HEK293 (cell line): Measurements from ENCODE around the gene KRT71.

Source experiments
- RBAK ChIP-seq: fragments of 450-650 bp; formaldehyde crosslinking; IDR thresholded peaks from 2 replicates; pipeline ENCODE4 v1.5.1; 2016; ENCODE audit warnings: missing biosample characterization, missing genetic modification characterization
- YY1 ChIP-seq: fragments of 450-650 bp; formaldehyde crosslinking; IDR thresholded peaks from 2 replicates; pipeline ENCODE4 v1.5.1; 2018; ENCODE audit warnings: missing biosample characterization, missing genetic modification characterization
- ZBTB7A ChIP-seq: fragments of 450-650 bp; formaldehyde crosslinking; IDR thresholded peaks from 2 replicates; pipeline ENCODE4 v1.5.1; 2016; ENCODE audit warnings: low read depth, missing biosample characterization, missing genetic modification characterization
- ZNF10 ChIP-seq: fragments of 450-650 bp; formaldehyde crosslinking; IDR thresholded peaks from 2 replicates; pipeline ENCODE4 v1.5.1; 2017; ENCODE audit warnings: missing biosample characterization, missing genetic modification characterization
- ZNF24 ChIP-seq: fragments of 450-650 bp; formaldehyde crosslinking; IDR thresholded peaks from 2 replicates; pipeline ENCODE4 v1.5.1; 2016; ENCODE audit warnings: missing biosample characterization, missing genetic modification characterization
- ZNF248 ChIP-seq: fragments of 450-650 bp; formaldehyde crosslinking; IDR thresholded peaks from 2 replicates; pipeline ENCODE4 v1.5.1; 2017; ENCODE audit warnings: missing biosample characterization, missing genetic modification characterization
- ZNF549 ChIP-seq: fragments of 450-650 bp; IDR thresholded peaks from 2 replicates; pipeline ENCODE4 v1.5.1; 2018; ENCODE audit warnings: missing biosample characterization, missing genetic modification characterization, mild to moderate bottlenecking, inconsistent platforms, moderate library complexity
- TF ChIP-seq, protein P1 (sequence below): fragments of 450-650 bp; formaldehyde crosslinking; IDR thresholded peaks from 2 replicates; pipeline ENCODE4 v1.5.1; 2016; ENCODE audit warnings: missing biosample characterization, missing genetic modification characterization
- TF ChIP-seq, protein P2 (sequence below): fragments of 450-650 bp; formaldehyde crosslinking; IDR thresholded peaks from 2 replicates; pipeline ENCODE4 v1.5.1; 2016; ENCODE audit warnings: missing biosample characterization, missing genetic modification characterization
- TF ChIP-seq, protein P3 (sequence below): fragments of 450-650 bp; formaldehyde crosslinking; IDR thresholded peaks from 2 replicates; pipeline ENCODE4 v1.5.1; 2016; ENCODE audit warnings: missing biosample characterization, missing genetic modification characterization

DNA sequence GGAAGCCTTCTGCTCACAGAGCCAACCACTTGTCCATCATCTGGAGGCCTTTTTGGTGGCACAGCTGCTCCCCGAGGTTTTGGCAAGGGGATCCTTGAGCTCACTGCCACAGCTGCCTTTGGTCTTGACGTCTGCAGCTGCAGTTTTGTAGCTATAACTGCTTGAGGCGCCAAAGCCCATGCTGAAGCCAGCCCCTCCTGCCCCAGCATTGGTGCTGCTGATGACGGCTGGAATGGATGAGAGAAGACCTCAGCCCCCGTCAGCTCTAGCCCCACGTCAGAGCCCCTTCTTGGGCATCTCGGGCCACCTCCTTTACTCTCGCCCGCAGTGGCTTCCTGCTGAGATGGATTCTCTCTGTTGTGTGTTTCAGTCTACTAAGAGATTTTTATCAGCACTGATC, 33.0 kb upstream of the KRT71 start:
- TF ChIP-seq, protein P1, sequence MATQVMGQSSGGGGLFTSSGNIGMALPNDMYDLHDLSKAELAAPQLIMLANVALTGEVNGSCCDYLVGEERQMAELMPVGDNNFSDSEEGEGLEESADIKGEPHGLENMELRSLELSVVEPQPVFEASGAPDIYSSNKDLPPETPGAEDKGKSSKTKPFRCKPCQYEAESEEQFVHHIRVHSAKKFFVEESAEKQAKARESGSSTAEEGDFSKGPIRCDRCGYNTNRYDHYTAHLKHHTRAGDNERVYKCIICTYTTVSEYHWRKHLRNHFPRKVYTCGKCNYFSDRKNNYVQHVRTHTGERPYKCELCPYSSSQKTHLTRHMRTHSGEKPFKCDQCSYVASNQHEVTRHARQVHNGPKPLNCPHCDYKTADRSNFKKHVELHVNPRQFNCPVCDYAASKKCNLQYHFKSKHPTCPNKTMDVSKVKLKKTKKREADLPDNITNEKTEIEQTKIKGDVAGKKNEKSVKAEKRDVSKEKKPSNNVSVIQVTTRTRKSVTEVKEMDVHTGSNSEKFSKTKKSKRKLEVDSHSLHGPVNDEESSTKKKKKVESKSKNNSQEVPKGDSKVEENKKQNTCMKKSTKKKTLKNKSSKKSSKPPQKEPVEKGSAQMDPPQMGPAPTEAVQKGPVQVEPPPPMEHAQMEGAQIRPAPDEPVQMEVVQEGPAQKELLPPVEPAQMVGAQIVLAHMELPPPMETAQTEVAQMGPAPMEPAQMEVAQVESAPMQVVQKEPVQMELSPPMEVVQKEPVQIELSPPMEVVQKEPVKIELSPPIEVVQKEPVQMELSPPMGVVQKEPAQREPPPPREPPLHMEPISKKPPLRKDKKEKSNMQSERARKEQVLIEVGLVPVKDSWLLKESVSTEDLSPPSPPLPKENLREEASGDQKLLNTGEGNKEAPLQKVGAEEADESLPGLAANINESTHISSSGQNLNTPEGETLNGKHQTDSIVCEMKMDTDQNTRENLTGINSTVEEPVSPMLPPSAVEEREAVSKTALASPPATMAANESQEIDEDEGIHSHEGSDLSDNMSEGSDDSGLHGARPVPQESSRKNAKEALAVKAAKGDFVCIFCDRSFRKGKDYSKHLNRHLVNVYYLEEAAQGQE (tag by site-specific recombination): no peak
- no peak for TF ChIP-seq ZNF10 (tag by site-specific recombination)
- TF ChIP-seq ZBTB7A: no peak
- TF ChIP-seq RBAK (tag by site-specific recombination): no peak
- no peak for TF ChIP-seq YY1 (tag by site-specific recombination)
- TF ChIP-seq ZNF24 (tag by site-specific recombination): no peak
- TF ChIP-seq, protein P2, sequence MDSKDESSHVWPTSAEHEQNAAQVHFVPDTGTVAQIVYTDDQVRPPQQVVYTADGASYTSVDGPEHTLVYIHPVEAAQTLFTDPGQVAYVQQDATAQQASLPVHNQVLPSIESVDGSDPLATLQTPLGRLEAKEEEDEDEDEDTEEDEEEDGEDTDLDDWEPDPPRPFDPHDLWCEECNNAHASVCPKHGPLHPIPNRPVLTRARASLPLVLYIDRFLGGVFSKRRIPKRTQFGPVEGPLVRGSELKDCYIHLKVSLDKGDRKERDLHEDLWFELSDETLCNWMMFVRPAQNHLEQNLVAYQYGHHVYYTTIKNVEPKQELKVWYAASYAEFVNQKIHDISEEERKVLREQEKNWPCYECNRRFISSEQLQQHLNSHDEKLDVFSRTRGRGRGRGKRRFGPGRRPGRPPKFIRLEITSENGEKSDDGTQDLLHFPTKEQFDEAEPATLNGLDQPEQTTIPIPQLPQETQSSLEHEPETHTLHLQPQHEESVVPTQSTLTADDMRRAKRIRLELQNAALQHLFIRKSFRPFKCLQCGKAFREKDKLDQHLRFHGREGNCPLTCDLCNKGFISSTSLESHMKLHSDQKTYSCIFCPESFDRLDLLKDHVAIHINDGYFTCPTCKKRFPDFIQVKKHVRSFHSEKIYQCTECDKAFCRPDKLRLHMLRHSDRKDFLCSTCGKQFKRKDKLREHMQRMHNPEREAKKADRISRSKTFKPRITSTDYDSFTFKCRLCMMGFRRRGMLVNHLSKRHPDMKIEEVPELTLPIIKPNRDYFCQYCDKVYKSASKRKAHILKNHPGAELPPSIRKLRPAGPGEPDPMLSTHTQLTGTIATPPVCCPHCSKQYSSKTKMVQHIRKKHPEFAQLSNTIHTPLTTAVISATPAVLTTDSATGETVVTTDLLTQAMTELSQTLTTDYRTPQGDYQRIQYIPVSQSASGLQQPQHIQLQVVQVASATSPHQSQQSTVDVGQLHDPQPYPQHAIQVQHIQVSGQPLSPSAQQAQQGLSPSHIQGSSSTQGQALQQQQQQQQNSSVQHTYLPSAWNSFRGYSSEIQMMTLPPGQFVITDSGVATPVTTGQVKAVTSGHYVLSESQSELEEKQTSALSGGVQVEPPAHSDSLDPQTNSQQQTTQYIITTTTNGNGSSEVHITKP (tag by site-specific recombination): no peak
- TF ChIP-seq ZNF248 (tag by site-specific recombination): no peak
- TF ChIP-seq, protein P3, sequence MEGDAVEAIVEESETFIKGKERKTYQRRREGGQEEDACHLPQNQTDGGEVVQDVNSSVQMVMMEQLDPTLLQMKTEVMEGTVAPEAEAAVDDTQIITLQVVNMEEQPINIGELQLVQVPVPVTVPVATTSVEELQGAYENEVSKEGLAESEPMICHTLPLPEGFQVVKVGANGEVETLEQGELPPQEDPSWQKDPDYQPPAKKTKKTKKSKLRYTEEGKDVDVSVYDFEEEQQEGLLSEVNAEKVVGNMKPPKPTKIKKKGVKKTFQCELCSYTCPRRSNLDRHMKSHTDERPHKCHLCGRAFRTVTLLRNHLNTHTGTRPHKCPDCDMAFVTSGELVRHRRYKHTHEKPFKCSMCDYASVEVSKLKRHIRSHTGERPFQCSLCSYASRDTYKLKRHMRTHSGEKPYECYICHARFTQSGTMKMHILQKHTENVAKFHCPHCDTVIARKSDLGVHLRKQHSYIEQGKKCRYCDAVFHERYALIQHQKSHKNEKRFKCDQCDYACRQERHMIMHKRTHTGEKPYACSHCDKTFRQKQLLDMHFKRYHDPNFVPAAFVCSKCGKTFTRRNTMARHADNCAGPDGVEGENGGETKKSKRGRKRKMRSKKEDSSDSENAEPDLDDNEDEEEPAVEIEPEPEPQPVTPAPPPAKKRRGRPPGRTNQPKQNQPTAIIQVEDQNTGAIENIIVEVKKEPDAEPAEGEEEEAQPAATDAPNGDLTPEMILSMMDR (tag by site-specific recombination): no peak
- no peak for TF ChIP-seq ZNF549 (tag by site-specific recombination)
